Sigmoid colon (tissue), 7 donors: ENCODE data around the gene MIGA2. TPM values are rescaled to one million over a fixed set of nuclear protein-coding genes. Genes with fewer than 3 reads are reported as not detected.

Experiments
- DNase-seq: peaks from one replicate; pipeline ENCODE4 v3.0.0-alpha.2; 2019
- H3K27ac ChIP-seq, 4 donors: fragments of 200-600 bp; sonication (generic); one replicate each; pipeline ENCODE4 v1.5.1; 2016 to 2019; ENCODE audit warnings: mild to moderate bottlenecking in 1 of 4
- H3K27me3 ChIP-seq, 3 donors: fragments of 200-600 bp; sonication (generic); one replicate each; pipeline ENCODE4 v1.5.1; 2019; ENCODE audit warnings: mild to moderate bottlenecking in 1 of 3
- H3K36me3 ChIP-seq, 4 donors: fragments of 200-600 bp; sonication (generic); one replicate each; pipeline ENCODE4 v1.5.1; 2016 to 2019
- H3K4me1 ChIP-seq, 4 donors: fragments of 200-600 bp; sonication (generic); one replicate each; pipeline ENCODE4 v1.5.1; 2017 to 2019
- H3K4me3 ChIP-seq, 4 donors: fragments of 200-600 bp; sonication (generic); one replicate each; pipeline ENCODE4 v1.5.1; 2017 to 2019; ENCODE audit warnings: mild to moderate bottlenecking in 2 of 4, moderate library complexity in 1 of 4
- H3K9me3 ChIP-seq, 4 donors: fragments of 200-600 bp in 3 of 4; sonication (generic) in 3 of 4; one replicate each; pipeline versions ENCODE4 v1.5.1 to v1.6.1; 2013 to 2019
- CTCF ChIP-seq, 4 experiments: fragments of 450-650 bp in 3 of 4; fragments of 200-600 bp in 1 of 4; IDR thresholded peaks; one replicate each; pipeline ENCODE4 v1.5.1; 2016 to 2019; ENCODE audit warnings: antibody characterized with exemption in 4 of 4, mild to moderate bottlenecking in 3 of 4, moderate library complexity in 2 of 4
- EP300 ChIP-seq, 4 donors: sonication (generic); formaldehyde crosslinking; IDR thresholded peaks; one replicate each; pipeline ENCODE4 v1.6.1; 2017; ENCODE audit warnings: antibody characterized with exemption in 4 of 4
- POLR2A ChIP-seq, 2 donors: fragments of 450-650 bp; IDR thresholded peaks; one replicate each; pipeline ENCODE4 v1.6.1; 2016; ENCODE audit warnings: antibody characterized with exemption in 2 of 2, mild to moderate bottlenecking in 2 of 2, moderate library complexity in 2 of 2
- POLR2AphosphoS5 ChIP-seq, 4 donors: sonication (generic); formaldehyde crosslinking; IDR thresholded peaks; one replicate each; pipeline ENCODE4 v1.6.1; 2017; ENCODE audit warnings: antibody characterized with exemption in 4 of 4
- WGBS, 2 donors: extraction: QIAGEN DNeasy Blood & Tissue Kit; methylation state at CpG; one replicate each; pipeline ENCODE4 v1.1.7; 2013; 5-methylcytosine and 5-hydroxymethylcytosine counted together
- intact Hi-C: fragments of 100-400 bp; cut with DNase I; formaldehyde crosslinking; loops from one replicate; pipeline ENCODE4 v1.15.1; 2023
- polyA plus RNA-seq, 3 donors: library from polyadenylated mRNA; stranded (reverse); fragments of 200-250 nt; gene quantifications; one replicate each; pipeline ENCODE4 v1.2.3, GENCODE V29; 2013
- total RNA-seq, 4 donors: library from RNA; depleted of rRNA; stranded (reverse); fragments of >200 nt; gene quantifications; one replicate each; pipeline ENCODE4 v1.1.0, GENCODE V29; 2016
- donor health status: healthy with polysubstance abuse.
- donor health status: Bipolar disorder and iron deficiency.
- donor health status: healthy.

The MIGA2 gene
- total and polyA plus RNA-seq, 7 donors: 8.4 to 44.3 (median 21.4) TPM

- TF ChIP-seq POLR2AphosphoS5 (IDR thresholded peaks at IDR 0.05) (no peak), EP300 (IDR thresholded peaks at IDR 0.05) (no peak), POLR2A (IDR thresholded peaks at IDR 0.05) (no peak), CTCF (IDR thresholded peaks at IDR 0.05) (no peak)
Observed at GRCh38 chr9:129027685-129028191, 8.7 kb upstream of the MIGA2 start.

GRCh38 chr9:129028192-129028966, 8.0 kb upstream of the MIGA2 start, which contains the start of gene SH3GLB2:
Gene SH3GLB2, minus strand, starts transcription at chr9:129028331. Its CDS starts 177 bp downstream, at chr9:129028154.
- 2 to 3% methylated on average over 60 of the region's 60 CpGs for WGBS, 2 donors
- Histone ChIP-seq H3K9me3 (no peaks in the 10 kb centered on the region), H3K4me3 (peak within 1 kb of the TSS; percentile 51 to 96 (median 95)), H3K27ac (peak within 1 kb of the TSS; percentile 73 to 85 (median 84)), H3K4me1 (peaks cover 0 to 36% (median 31%) of the 10 kb centered on the region in 4 donors), H3K36me3 (no peaks in the 10 kb centered on the region), H3K27me3 (no peaks in the 10 kb centered on the region)
- intact Hi-C loops: loop anchor here (5.0 kb wide), 1 partner anchor 146 kb away; the partner anchor contains the start of genes KYAT1 and LRRC8A
- peak; percentile 98 for DNase-seq
- TF ChIP-seq POLR2A (IDR thresholded peaks at IDR 0.05) (no peak), CTCF (IDR thresholded peaks at IDR 0.05) (peak; percentile 56 to 92 (median 71))

More at GRCh38 chr9:129027685-129028191, 8.7 kb upstream of the MIGA2 start:
- Histone ChIP-seq H3K36me3 (no peaks in the 10 kb centered on the region), H3K4me3 (peak overlapping the region; percentile 51 to 96 (median 95)), H3K27me3 (no peaks in the 10 kb centered on the region), H3K27ac (peak overlapping the region; percentile 73 to 85 (median 84)), H3K4me1 (peaks cover 0 to 42% (median 36%) of the 10 kb centered on the region in 4 donors), H3K9me3 (no peaks in the 10 kb centered on the region)
- intact Hi-C loops: loop anchor here (5.0 kb wide), 1 partner anchor 145 kb away; the partner anchor contains the start of genes KYAT1 and LRRC8A
- 0 to 3% methylated on average over 47 of the region's 47 CpGs for WGBS, 2 donors
- DNase-seq: peak; percentile 85

GRCh38 chr9:129030191-129030590, 6.2 kb upstream of the MIGA2 start:
- DNase-seq: no peak
- intact Hi-C loops: no loop called here
- no peak for TF ChIP-seq EP300 (IDR thresholded peaks at IDR 0.05)
- TF ChIP-seq CTCF (IDR thresholded peaks at IDR 0.05): no peak
- no peak for TF ChIP-seq POLR2AphosphoS5 (IDR thresholded peaks at IDR 0.05)
- no peak for TF ChIP-seq POLR2A (IDR thresholded peaks at IDR 0.05)

GRCh38 chr9:129031514-129031913, 4.9 kb upstream of the MIGA2 start:
- DNase-seq: no peak
- Histone ChIP-seq H3K4me1 (peaks cover 0 to 26% (median 21%) of the 10 kb centered on the region in 4 donors), H3K27me3 (no peaks in the 10 kb centered on the region), H3K36me3 (no peaks in the 10 kb centered on the region), H3K27ac (no peak overlapping the region), H3K9me3 (no peaks in the 10 kb centered on the region), H3K4me3 (no peak overlapping the region)
- TF ChIP-seq CTCF (IDR thresholded peaks at IDR 0.05): no peak
- intact Hi-C loops: no loop called here
- 77 to 84% methylated on average over 4 of the region's 4 CpGs for WGBS, 2 donors

More at GRCh38 chr9:129030191-129030590, 6.2 kb upstream of the MIGA2 start:
- peaks cover 0 to 29% (median 22%) of the 10 kb centered on the region in 4 donors for H3K4me1 ChIP-seq
- H3K4me3 ChIP-seq: no peak overlapping the region
- H3K36me3 ChIP-seq: no peaks in the 10 kb centered on the region
- H3K27me3 ChIP-seq: no peaks in the 10 kb centered on the region
- no peak overlapping the region for H3K27ac ChIP-seq
- no peaks in the 10 kb centered on the region for H3K9me3 ChIP-seq
